ENCODE data around the gene GKN1. TPM values are rescaled to one million over a fixed set of nuclear protein-coding genes. Genes with fewer than 3 reads are reported as not detected.

The GKN1 gene
- total and polyA plus RNA-seq, 7 donors = 0.21 to 0.23 TPM; not detected in 5

DNA sequence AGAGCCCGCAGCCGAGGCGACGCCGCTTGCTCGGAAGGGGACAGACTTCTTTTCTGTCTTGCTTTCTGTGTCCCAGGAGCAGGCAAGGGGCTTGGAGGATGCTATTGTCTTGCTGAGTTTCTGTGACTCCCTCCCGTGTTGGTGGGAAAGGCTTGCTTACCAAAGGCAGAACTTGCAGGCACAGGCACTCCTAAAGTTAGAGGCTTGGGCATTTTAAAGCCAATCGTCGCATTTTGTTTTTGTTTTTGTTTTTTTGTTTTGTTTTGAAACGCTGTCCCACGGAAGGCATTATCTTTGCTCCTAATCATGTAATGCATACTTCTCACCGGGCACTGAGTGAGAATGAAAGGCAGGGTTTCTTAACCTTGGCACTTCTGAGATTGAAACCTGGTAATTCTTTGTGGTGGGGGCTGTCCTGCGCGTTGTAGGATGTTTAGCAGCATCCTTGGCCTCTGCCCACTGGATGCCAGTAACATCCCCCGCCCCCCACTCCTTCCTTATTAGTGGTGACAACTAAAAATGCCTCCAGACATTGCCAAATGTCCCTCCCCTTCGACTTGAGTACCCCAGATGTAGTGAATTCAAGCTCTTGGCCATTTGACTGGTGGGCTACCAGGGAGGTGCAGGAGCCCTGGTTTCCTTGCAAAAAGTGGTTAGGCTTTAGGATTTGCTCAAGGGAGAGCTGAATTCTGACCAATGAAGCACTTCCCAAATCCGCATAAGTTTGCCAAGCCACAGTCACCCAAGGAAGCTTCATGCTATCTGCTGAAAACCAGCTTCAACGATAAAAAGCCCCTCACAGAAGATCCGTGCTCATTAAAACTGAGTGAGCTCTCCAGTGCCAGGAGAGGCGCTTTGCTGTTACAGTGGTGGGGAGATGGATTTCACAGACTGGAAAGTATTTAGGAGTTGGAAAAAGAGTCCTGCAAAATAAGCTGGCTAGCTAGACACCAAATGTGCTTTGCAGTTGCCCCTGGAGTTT, 39.7 kb downstream of the GKN1 start:
- WGBS, 3 donors = 4 to 5% (median 5%) methylated on average over 20 of the region's 20 CpGs
- DNase-seq = no peak
- intact Hi-C loops (cut with DNase I) = loop anchor here (2.0 to 5.0 kb wide), 2 partner anchors 293 kb away; no protein-coding TSS in a partner anchor
- Histone ChIP-seq H3K4me1 (peaks cover 6% of the 10 kb centered on the region), H3K27me3 (ENCODE audit: insufficient read depth in 3 of 3, low read length in 2 of 3) (peaks cover 0 to 24% (median 1%) of the 10 kb centered on the region in 3 donors), H3K27ac (no peak overlapping the region), H3K36me3 (ENCODE audit: insufficient read depth in 1 of 2, low read depth in 1 of 2) (no peaks in the 10 kb centered on the region), H3K9me3 (no peaks in the 10 kb centered on the region), H3K4me3 (peak overlapping the region; percentile 77)
- TF ChIP-seq, protein P1, sequence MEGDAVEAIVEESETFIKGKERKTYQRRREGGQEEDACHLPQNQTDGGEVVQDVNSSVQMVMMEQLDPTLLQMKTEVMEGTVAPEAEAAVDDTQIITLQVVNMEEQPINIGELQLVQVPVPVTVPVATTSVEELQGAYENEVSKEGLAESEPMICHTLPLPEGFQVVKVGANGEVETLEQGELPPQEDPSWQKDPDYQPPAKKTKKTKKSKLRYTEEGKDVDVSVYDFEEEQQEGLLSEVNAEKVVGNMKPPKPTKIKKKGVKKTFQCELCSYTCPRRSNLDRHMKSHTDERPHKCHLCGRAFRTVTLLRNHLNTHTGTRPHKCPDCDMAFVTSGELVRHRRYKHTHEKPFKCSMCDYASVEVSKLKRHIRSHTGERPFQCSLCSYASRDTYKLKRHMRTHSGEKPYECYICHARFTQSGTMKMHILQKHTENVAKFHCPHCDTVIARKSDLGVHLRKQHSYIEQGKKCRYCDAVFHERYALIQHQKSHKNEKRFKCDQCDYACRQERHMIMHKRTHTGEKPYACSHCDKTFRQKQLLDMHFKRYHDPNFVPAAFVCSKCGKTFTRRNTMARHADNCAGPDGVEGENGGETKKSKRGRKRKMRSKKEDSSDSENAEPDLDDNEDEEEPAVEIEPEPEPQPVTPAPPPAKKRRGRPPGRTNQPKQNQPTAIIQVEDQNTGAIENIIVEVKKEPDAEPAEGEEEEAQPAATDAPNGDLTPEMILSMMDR (IDR thresholded peaks at IDR 0.05) = no peak
- ATAC-seq = peak in 1 of 4 donors; percentile 2

DNA sequence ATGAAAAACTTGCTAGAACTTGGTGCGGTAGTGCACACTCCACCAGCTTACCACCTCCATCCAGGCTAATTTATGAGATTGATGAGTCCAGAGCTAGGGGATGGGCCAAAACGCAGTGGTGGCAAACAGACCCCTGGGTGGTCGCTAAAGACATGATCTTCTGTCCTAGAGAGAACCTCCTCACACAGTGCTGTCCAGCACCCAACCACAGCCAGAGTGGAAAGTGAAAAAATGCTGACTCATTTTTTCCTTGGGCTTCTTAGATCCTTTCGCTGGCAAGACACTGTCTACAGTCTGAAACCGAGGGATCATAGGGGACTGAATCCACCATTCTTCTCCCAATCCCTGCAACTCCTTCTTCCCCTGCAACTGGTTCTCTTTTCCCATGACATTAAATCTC, 42.6 kb downstream of the GKN1 start:
- no peak overlapping the region for H3K4me3 ChIP-seq

DNA sequence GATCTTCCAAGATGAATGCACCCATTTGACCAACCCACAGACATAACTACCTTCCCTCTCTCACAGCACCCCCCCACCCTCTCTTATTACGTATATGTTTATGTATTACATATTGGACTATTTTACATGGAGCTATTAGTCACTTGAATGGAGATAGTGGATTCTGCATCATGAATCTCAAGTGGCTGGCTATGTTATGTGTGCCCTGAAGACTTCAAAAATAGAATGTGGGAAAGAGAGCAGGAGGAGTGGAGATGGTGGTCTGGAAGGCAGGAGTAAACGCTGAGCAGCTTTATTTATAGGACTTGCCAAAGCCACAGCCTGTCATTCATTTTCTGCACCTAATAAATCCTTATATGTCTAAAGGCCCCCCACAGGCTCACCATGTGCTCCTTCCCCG, 43.4 kb downstream of the GKN1 start:
- WGBS, 3 donors = 69 to 78% (median 71%) methylated on average over 3 of the region's 3 CpGs
- no peak overlapping the region for H3K27ac ChIP-seq

More for the DNA sequence above, 42.6 kb downstream of the GKN1 start:
- WGBS, 3 donors = 32 to 55% (median 43%) methylated on average over 5 of the region's 5 CpGs
- no peak for DNase-seq
- H3K27ac ChIP-seq = no peak overlapping the region
- TF ChIP-seq, protein P1 (IDR thresholded peaks at IDR 0.05) = no peak
- no peaks in the 10 kb centered on the region for H3K36me3 ChIP-seq (ENCODE audit: insufficient read depth in 1 of 2, low read depth in 1 of 2)
- ATAC-seq = no peak
- H3K4me1 ChIP-seq = peaks cover 6% of the 10 kb centered on the region
- H3K9me3 ChIP-seq = no peaks in the 10 kb centered on the region
- peaks cover 0 to 27% (median 1%) of the 10 kb centered on the region in 3 donors for H3K27me3 ChIP-seq (ENCODE audit: insufficient read depth in 3 of 3, low read length in 2 of 3)
- intact Hi-C loops (cut with DNase I) = no loop called here

DNA sequence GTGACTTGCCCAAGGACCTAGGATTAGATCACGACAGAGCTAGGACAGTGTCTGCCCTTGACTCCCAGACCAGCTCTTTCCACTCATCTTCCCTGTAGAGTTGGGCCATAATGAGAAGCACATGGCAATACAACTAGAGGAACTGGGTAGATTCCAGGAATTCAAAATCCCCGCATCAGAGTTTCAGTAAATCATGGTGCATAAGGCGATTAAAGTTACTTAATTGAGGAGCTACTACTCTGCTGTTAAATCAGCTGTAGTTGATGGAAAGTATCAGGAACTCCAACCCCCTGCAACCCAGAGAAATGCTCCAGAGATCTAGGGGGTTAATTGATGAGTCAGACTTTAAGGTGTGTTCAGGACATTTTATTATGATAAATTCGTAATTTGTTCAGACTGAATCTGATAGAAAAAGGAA, 44.3 kb downstream of the GKN1 start:
- intact Hi-C loops (cut with DNase I) = no loop called here
- H3K27me3 ChIP-seq (ENCODE audit: insufficient read depth in 3 of 3, low read length in 2 of 3) = peaks cover 0 to 29% (median 0%) of the 10 kb centered on the region in 3 donors
- DNase-seq = no peak
- no peak overlapping the region for H3K27ac ChIP-seq
- WGBS, 3 donors = 67 to 80% (median 71%) methylated on average over 4 of the region's 4 CpGs
- no peak for ATAC-seq
- no peaks in the 10 kb centered on the region for H3K36me3 ChIP-seq (ENCODE audit: insufficient read depth in 1 of 2, low read depth in 1 of 2)
- TF ChIP-seq, protein P1 (IDR thresholded peaks at IDR 0.05) = no peak
- no peaks in the 10 kb centered on the region for H3K9me3 ChIP-seq
- H3K4me1 ChIP-seq = peaks cover 5% of the 10 kb centered on the region
- no peak overlapping the region for H3K4me3 ChIP-seq

More for the DNA sequence above, 43.4 kb downstream of the GKN1 start:
- Histone ChIP-seq H3K4me3 (no peak overlapping the region), H3K4me1 (peaks cover 6% of the 10 kb centered on the region), H3K9me3 (no peaks in the 10 kb centered on the region), H3K27me3 (ENCODE audit: insufficient read depth in 3 of 3, low read length in 2 of 3) (peaks cover 0 to 28% (median 1%) of the 10 kb centered on the region in 3 donors), H3K36me3 (ENCODE audit: insufficient read depth in 1 of 2, low read depth in 1 of 2) (no peaks in the 10 kb centered on the region)
- TF ChIP-seq, protein P1 (IDR thresholded peaks at IDR 0.05) = no peak
- intact Hi-C loops (cut with DNase I) = no loop called here
- DNase-seq (no peak), ATAC-seq (no peak)

Measured in psoas muscle (tissue), 8 donors.